ENCODE measurements around the gene E4F1.

DNA sequence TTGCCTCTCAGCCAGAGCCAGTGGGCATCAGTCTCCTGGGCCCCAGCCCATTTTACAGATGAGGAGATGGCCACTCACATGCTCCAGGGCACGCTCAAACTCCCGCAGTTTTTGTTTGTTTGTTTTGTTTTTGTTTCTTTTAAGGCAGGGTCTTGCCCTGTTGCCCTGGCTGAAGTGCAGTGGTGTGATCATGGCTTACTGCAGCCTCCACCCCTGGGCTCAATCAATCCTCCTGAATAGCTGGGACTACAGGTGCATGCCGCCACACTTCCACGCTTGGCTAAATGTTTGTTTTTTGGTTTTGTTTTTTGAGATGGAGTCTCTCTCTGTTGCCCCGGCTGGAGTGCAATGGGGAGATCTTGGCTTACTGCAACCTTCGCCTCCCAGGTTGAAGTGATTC is 3.5 kb downstream of the E4F1 start:
- TF ChIP-seq TP53 (CRISPR knock-in tag; IDR thresholded peaks at IDR 0.05) (no peak), RELA (CRISPR knock-in tag; IDR thresholded peaks at IDR 0.05; ENCODE audit: borderline replicate concordance) (no peak), JUN (CRISPR knock-in tag; IDR thresholded peaks at IDR 0.05) (no peak), USF2 (CRISPR knock-in tag; IDR thresholded peaks at IDR 0.05) (no peak), ZNF317 (CRISPR knock-in tag; IDR thresholded peaks at IDR 0.05; ENCODE audit: borderline replicate concordance, low read depth) (no peak), NFE2L1 (CRISPR knock-in tag; IDR thresholded peaks at IDR 0.05) (no peak), FOXP1 (CRISPR knock-in tag; IDR thresholded peaks at IDR 0.05; ENCODE audit: borderline replicate concordance) (no peak), FOXK1 (CRISPR knock-in tag; IDR thresholded peaks at IDR 0.05) (no peak), SMAD4 (CRISPR knock-in tag; IDR thresholded peaks at IDR 0.05) (no peak), E2F4 (CRISPR knock-in tag; IDR thresholded peaks at IDR 0.05; ENCODE audit: borderline replicate concordance, low read depth) (no peak), FOXJ3 (CRISPR knock-in tag; IDR thresholded peaks at IDR 0.05; ENCODE audit: borderline replicate concordance) (no peak), ZNF512 (CRISPR knock-in tag; IDR thresholded peaks at IDR 0.05; ENCODE audit: borderline replicate concordance) (no peak)
- TF ChIP-seq, protein P1, sequence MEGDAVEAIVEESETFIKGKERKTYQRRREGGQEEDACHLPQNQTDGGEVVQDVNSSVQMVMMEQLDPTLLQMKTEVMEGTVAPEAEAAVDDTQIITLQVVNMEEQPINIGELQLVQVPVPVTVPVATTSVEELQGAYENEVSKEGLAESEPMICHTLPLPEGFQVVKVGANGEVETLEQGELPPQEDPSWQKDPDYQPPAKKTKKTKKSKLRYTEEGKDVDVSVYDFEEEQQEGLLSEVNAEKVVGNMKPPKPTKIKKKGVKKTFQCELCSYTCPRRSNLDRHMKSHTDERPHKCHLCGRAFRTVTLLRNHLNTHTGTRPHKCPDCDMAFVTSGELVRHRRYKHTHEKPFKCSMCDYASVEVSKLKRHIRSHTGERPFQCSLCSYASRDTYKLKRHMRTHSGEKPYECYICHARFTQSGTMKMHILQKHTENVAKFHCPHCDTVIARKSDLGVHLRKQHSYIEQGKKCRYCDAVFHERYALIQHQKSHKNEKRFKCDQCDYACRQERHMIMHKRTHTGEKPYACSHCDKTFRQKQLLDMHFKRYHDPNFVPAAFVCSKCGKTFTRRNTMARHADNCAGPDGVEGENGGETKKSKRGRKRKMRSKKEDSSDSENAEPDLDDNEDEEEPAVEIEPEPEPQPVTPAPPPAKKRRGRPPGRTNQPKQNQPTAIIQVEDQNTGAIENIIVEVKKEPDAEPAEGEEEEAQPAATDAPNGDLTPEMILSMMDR (IDR thresholded peaks at IDR 0.05), result no peak
- TF ChIP-seq, protein P2, sequence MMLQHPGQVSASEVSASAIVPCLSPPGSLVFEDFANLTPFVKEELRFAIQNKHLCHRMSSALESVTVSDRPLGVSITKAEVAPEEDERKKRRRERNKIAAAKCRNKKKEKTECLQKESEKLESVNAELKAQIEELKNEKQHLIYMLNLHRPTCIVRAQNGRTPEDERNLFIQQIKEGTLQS (CRISPR knock-in tag; conservative IDR thresholded peaks at IDR 0.05), result no peak
